ENCODE results near the gene POLA1.
"Not testable (repeated sequence)": the region's sequence is repeated elsewhere in the genome, so short reads cannot be mapped to it uniquely, and the experiment has no call there.

POLA1 gene

GRCh38 chrX:24790166-24790565 is 96.4 kb downstream of the POLA1 start:
- Histone ChIP-seq H3K4me3 (ENCODE audit: control insufficient read depth in 1 of 7, extremely low read depth in 1 of 7, insufficient read depth in 4 of 7, low read depth in 2 of 7, low read length in 6 of 7) (no peak overlapping the region), H3K36me3 (ENCODE audit: control insufficient read depth in 4 of 4, insufficient read depth in 4 of 4, low read length in 3 of 4) (peaks cover 0 to 6% (median 0%) of the 10 kb centered on the region in 4 experiments), H3K9me3 (ENCODE audit: control extremely low read depth in 1 of 5, control insufficient read depth in 4 of 5, insufficient read depth in 2 of 5, low read depth in 1 of 5, low read length in 4 of 5) (no peaks in the 10 kb centered on the region), H3K4me1 (ENCODE audit: control extremely low read depth in 1 of 4, control insufficient read depth in 4 of 4, insufficient read depth in 4 of 4, low read length in 3 of 4) (no peaks in the 10 kb centered on the region), H3K27ac (ENCODE audit: insufficient read depth in 1 of 2, low read depth in 1 of 2, low read length in 2 of 2, poor library complexity in 1 of 2, severe bottlenecking in 2 of 2) (no peak overlapping the region), H3K27me3 (replicated peaks in 2 of 5; ENCODE audit: control insufficient read depth in 4 of 5, insufficient read depth in 5 of 5, low read length in 4 of 5) (no peaks in the 10 kb centered on the region)
- POLR2A ChIA-PET, result no interaction called here
- 38% methylated on average over 2 of the region's 3 CpGs for WGBS (ENCODE audit: insufficient coverage)
- no peak for DNase-seq
- CTCF ChIA-PET, result no interaction called here

GRCh38 chrX:24796204-24796603 is 102.5 kb downstream of the POLA1 start:
- no peaks in the 10 kb centered on the region for H3K4me1 ChIP-seq (ENCODE audit: control extremely low read depth in 1 of 4, control insufficient read depth in 4 of 4, insufficient read depth in 4 of 4, low read length in 3 of 4)
- ChIA-PET CTCF (no interaction called here), POLR2A (no interaction called here)
- H3K4me3 ChIP-seq (ENCODE audit: control insufficient read depth in 1 of 7, extremely low read depth in 1 of 7, insufficient read depth in 4 of 7, low read depth in 2 of 7, low read length in 6 of 7), result no peak overlapping the region
- H3K36me3 ChIP-seq (ENCODE audit: control insufficient read depth in 4 of 4, insufficient read depth in 4 of 4, low read length in 3 of 4), result peaks cover 0 to 7% (median 3%) of the 10 kb centered on the region in 4 experiments
- DNase-seq, result no peak
- no peaks in the 10 kb centered on the region for H3K9me3 ChIP-seq (ENCODE audit: control extremely low read depth in 1 of 5, control insufficient read depth in 4 of 5, insufficient read depth in 2 of 5, low read depth in 1 of 5, low read length in 4 of 5)
- no peak overlapping the region for H3K27ac ChIP-seq (ENCODE audit: insufficient read depth in 1 of 2, low read depth in 1 of 2, low read length in 2 of 2, poor library complexity in 1 of 2, severe bottlenecking in 2 of 2)
- no peaks in the 10 kb centered on the region for H3K27me3 ChIP-seq (replicated peaks in 2 of 5; ENCODE audit: control insufficient read depth in 4 of 5, insufficient read depth in 5 of 5, low read length in 4 of 5)

GRCh38 chrX:24799078-24799477 is 105.4 kb downstream of the POLA1 start:
- no peaks in the 10 kb centered on the region for H3K27me3 ChIP-seq (replicated peaks in 2 of 5; ENCODE audit: control insufficient read depth in 4 of 5, insufficient read depth in 5 of 5, low read length in 4 of 5)
- WGBS (ENCODE audit: insufficient coverage), result 93% methylated on average over 3 of the region's 4 CpGs
- no peaks in the 10 kb centered on the region for H3K9me3 ChIP-seq (ENCODE audit: control extremely low read depth in 1 of 5, control insufficient read depth in 4 of 5, insufficient read depth in 2 of 5, low read depth in 1 of 5, low read length in 4 of 5)
- ChIA-PET POLR2A (no interaction called here), CTCF (no interaction called here)
- H3K27ac ChIP-seq (ENCODE audit: insufficient read depth in 1 of 2, low read depth in 1 of 2, low read length in 2 of 2, poor library complexity in 1 of 2, severe bottlenecking in 2 of 2), result no peak overlapping the region
- peaks cover 0 to 7% (median 2%) of the 10 kb centered on the region in 4 experiments for H3K36me3 ChIP-seq (ENCODE audit: control insufficient read depth in 4 of 4, insufficient read depth in 4 of 4, low read length in 3 of 4)
- H3K4me3 ChIP-seq (ENCODE audit: control insufficient read depth in 1 of 7, extremely low read depth in 1 of 7, insufficient read depth in 4 of 7, low read depth in 2 of 7, low read length in 6 of 7), result no peak overlapping the region
- H3K4me1 ChIP-seq (ENCODE audit: control extremely low read depth in 1 of 4, control insufficient read depth in 4 of 4, insufficient read depth in 4 of 4, low read length in 3 of 4), result no peaks in the 10 kb centered on the region
- DNase-seq, result no peak

- no peak overlapping the region for H3K27ac ChIP-seq (ENCODE audit: insufficient read depth in 1 of 2, low read depth in 1 of 2, low read length in 2 of 2, poor library complexity in 1 of 2, severe bottlenecking in 2 of 2)
- 44% methylated on average over 1 of the region's 2 CpGs for WGBS (ENCODE audit: insufficient coverage)
- peaks cover 0 to 7% (median 2%) of the 10 kb centered on the region in 4 experiments for H3K36me3 ChIP-seq (ENCODE audit: control insufficient read depth in 4 of 4, insufficient read depth in 4 of 4, low read length in 3 of 4)
- no peaks in the 10 kb centered on the region for H3K9me3 ChIP-seq (ENCODE audit: control extremely low read depth in 1 of 5, control insufficient read depth in 4 of 5, insufficient read depth in 2 of 5, low read depth in 1 of 5, low read length in 4 of 5)
- H3K4me3 ChIP-seq (ENCODE audit: control insufficient read depth in 1 of 7, extremely low read depth in 1 of 7, insufficient read depth in 4 of 7, low read depth in 2 of 7, low read length in 6 of 7), result no peak overlapping the region
- no peak for DNase-seq
- no peaks in the 10 kb centered on the region for H3K27me3 ChIP-seq (replicated peaks in 2 of 5; ENCODE audit: control insufficient read depth in 4 of 5, insufficient read depth in 5 of 5, low read length in 4 of 5)
- no peaks in the 10 kb centered on the region for H3K4me1 ChIP-seq (ENCODE audit: control extremely low read depth in 1 of 4, control insufficient read depth in 4 of 4, insufficient read depth in 4 of 4, low read length in 3 of 4)
- ChIA-PET CTCF (no interaction called here), POLR2A (no interaction called here)
Observed at GRCh38 chrX:24799565-24799964, 105.8 kb downstream of the POLA1 start.

GRCh38 chrX:24805201-24805600 is 111.5 kb downstream of the POLA1 start:
- ChIA-PET CTCF (no interaction called here), POLR2A (no interaction called here)
- no peak for DNase-seq
- no peak overlapping the region for H3K27ac ChIP-seq (ENCODE audit: insufficient read depth in 1 of 2, low read depth in 1 of 2, low read length in 2 of 2, poor library complexity in 1 of 2, severe bottlenecking in 2 of 2)
- peaks cover 0 to 8% (median 3%) of the 10 kb centered on the region in 4 experiments for H3K4me1 ChIP-seq (ENCODE audit: control extremely low read depth in 1 of 4, control insufficient read depth in 4 of 4, insufficient read depth in 4 of 4, low read length in 3 of 4)
- H3K27me3 ChIP-seq (replicated peaks in 2 of 5; ENCODE audit: control insufficient read depth in 4 of 5, insufficient read depth in 5 of 5, low read length in 4 of 5), result no peaks in the 10 kb centered on the region
- H3K9me3 ChIP-seq (ENCODE audit: control extremely low read depth in 1 of 5, control insufficient read depth in 4 of 5, insufficient read depth in 2 of 5, low read depth in 1 of 5, low read length in 4 of 5), result no peaks in the 10 kb centered on the region
- 81% methylated on average over 4 of the region's 7 CpGs for whole genome bisulfite sequencing (ENCODE audit: insufficient coverage)
- no peak overlapping the region for H3K4me3 ChIP-seq (ENCODE audit: control insufficient read depth in 1 of 7, extremely low read depth in 1 of 7, insufficient read depth in 4 of 7, low read depth in 2 of 7, low read length in 6 of 7)
- H3K36me3 ChIP-seq (ENCODE audit: control insufficient read depth in 4 of 4, insufficient read depth in 4 of 4, low read length in 3 of 4), result peaks cover 0 to 3% (median 0%) of the 10 kb centered on the region in 4 experiments

GRCh38 chrX:24819807-24820206 is 126.1 kb downstream of the POLA1 start:
- H3K4me1 ChIP-seq (ENCODE audit: control extremely low read depth in 1 of 4, control insufficient read depth in 4 of 4, insufficient read depth in 4 of 4, low read length in 3 of 4); H3K9me3 ChIP-seq (ENCODE audit: control extremely low read depth in 1 of 5, control insufficient read depth in 4 of 5, insufficient read depth in 2 of 5, low read depth in 1 of 5, low read length in 4 of 5); CTCF ChIA-PET; DNase-seq; H3K27ac ChIP-seq (ENCODE audit: insufficient read depth in 1 of 2, low read depth in 1 of 2, low read length in 2 of 2, poor library complexity in 1 of 2, severe bottlenecking in 2 of 2); H3K4me3 ChIP-seq (ENCODE audit: control insufficient read depth in 1 of 7, extremely low read depth in 1 of 7, insufficient read depth in 4 of 7, low read depth in 2 of 7, low read length in 6 of 7); H3K27me3 ChIP-seq (replicated peaks in 2 of 5; ENCODE audit: control insufficient read depth in 4 of 5, insufficient read depth in 5 of 5, low read length in 4 of 5); POLR2A ChIA-PET: not testable (repeated sequence)
- no CpG with 5 or more reads among the region's 2 CpGs for WGBS (ENCODE audit: insufficient coverage)
- peaks cover 0 to 14% (median 6%) of the 10 kb centered on the region in 4 experiments for H3K36me3 ChIP-seq (ENCODE audit: control insufficient read depth in 4 of 4, insufficient read depth in 4 of 4, low read length in 3 of 4)

GRCh38 chrX:24828147-24828546 is 134.4 kb downstream of the POLA1 start:
- Histone ChIP-seq H3K36me3 (ENCODE audit: control insufficient read depth in 4 of 4, insufficient read depth in 4 of 4, low read length in 3 of 4) (peaks cover 0 to 20% (median 13%) of the 10 kb centered on the region in 4 experiments), H3K27me3 (replicated peaks in 2 of 5; ENCODE audit: control insufficient read depth in 4 of 5, insufficient read depth in 5 of 5, low read length in 4 of 5) (no peaks in the 10 kb centered on the region), H3K4me1 (ENCODE audit: control extremely low read depth in 1 of 4, control insufficient read depth in 4 of 4, insufficient read depth in 4 of 4, low read length in 3 of 4) (no peaks in the 10 kb centered on the region), H3K4me3 (ENCODE audit: control insufficient read depth in 1 of 7, extremely low read depth in 1 of 7, insufficient read depth in 4 of 7, low read depth in 2 of 7, low read length in 6 of 7) (no peak overlapping the region), H3K27ac (ENCODE audit: insufficient read depth in 1 of 2, low read depth in 1 of 2, low read length in 2 of 2, poor library complexity in 1 of 2, severe bottlenecking in 2 of 2) (no peak overlapping the region), H3K9me3 (ENCODE audit: control extremely low read depth in 1 of 5, control insufficient read depth in 4 of 5, insufficient read depth in 2 of 5, low read depth in 1 of 5, low read length in 4 of 5) (no peaks in the 10 kb centered on the region)
- CTCF ChIA-PET, result interaction anchor here (1.0 to 3.1 kb wide), 2 partner anchors 11 to 33 kb away, joined by 3 to 11 read pairs; no protein-coding TSS in a partner anchor
- WGBS (ENCODE audit: insufficient coverage), result 90% methylated on average over 2 of the region's 2 CpGs
- DNase-seq, result no peak
- POLR2A ChIA-PET, result interaction anchor here (0.6 kb wide), 1 partner anchor 789 kb away, joined by 3 read pairs; no protein-coding TSS in a partner anchor

Data from common myeloid progenitor, CD34-positive (primary cell).